Sigmoid colon (tissue), 7 donors: ENCODE data around the gene SLC9A8. TPM values are rescaled to one million over a fixed set of nuclear protein-coding genes. Genes with fewer than 3 reads are reported as not detected.
A peak's percentile ranks its signal among the peaks of the same experiment; 100 is the strongest.

Experiments used
- DNase-seq: peaks from one replicate; pipeline ENCODE4 v3.0.0-alpha.2; 2019
- H3K27ac ChIP-seq, 4 donors: fragments of 200-600 bp; sonication (generic); one replicate each; pipeline ENCODE4 v1.5.1; 2016 to 2019; ENCODE audit warnings: mild to moderate bottlenecking in 1 of 4
- H3K27me3 ChIP-seq, 3 donors: fragments of 200-600 bp; sonication (generic); one replicate each; pipeline ENCODE4 v1.5.1; 2019; ENCODE audit warnings: mild to moderate bottlenecking in 1 of 3
- H3K36me3 ChIP-seq, 4 donors: fragments of 200-600 bp; sonication (generic); one replicate each; pipeline ENCODE4 v1.5.1; 2016 to 2019
- H3K4me1 ChIP-seq, 4 donors: fragments of 200-600 bp; sonication (generic); one replicate each; pipeline ENCODE4 v1.5.1; 2017 to 2019
- H3K4me3 ChIP-seq, 4 donors: fragments of 200-600 bp; sonication (generic); one replicate each; pipeline ENCODE4 v1.5.1; 2017 to 2019; ENCODE audit warnings: mild to moderate bottlenecking in 2 of 4, moderate library complexity in 1 of 4
- H3K9me3 ChIP-seq, 4 donors: fragments of 200-600 bp in 3 of 4; sonication (generic) in 3 of 4; one replicate each; pipeline versions ENCODE4 v1.5.1 to v1.6.1; 2013 to 2019
- EP300 ChIP-seq, 4 donors: sonication (generic); formaldehyde crosslinking; IDR thresholded peaks; one replicate each; pipeline ENCODE4 v1.6.1; 2017; ENCODE audit warnings: antibody characterized with exemption in 4 of 4
- POLR2A ChIP-seq, 2 donors: fragments of 450-650 bp; IDR thresholded peaks; one replicate each; pipeline ENCODE4 v1.6.1; 2016; ENCODE audit warnings: antibody characterized with exemption in 2 of 2, mild to moderate bottlenecking in 2 of 2, moderate library complexity in 2 of 2
- POLR2AphosphoS5 ChIP-seq, 4 donors: sonication (generic); formaldehyde crosslinking; IDR thresholded peaks; one replicate each; pipeline ENCODE4 v1.6.1; 2017; ENCODE audit warnings: antibody characterized with exemption in 4 of 4
- WGBS, 2 donors: extraction: QIAGEN DNeasy Blood & Tissue Kit; methylation state at CpG; one replicate each; pipeline ENCODE4 v1.1.7; 2013; 5-methylcytosine and 5-hydroxymethylcytosine counted together
- intact Hi-C: fragments of 100-400 bp; cut with DNase I; formaldehyde crosslinking; loops from one replicate; pipeline ENCODE4 v1.15.1; 2023
- polyA plus RNA-seq, 3 donors: library from polyadenylated mRNA; stranded (reverse); fragments of 200-250 nt; gene quantifications; one replicate each; pipeline ENCODE4 v1.2.3, GENCODE V29; 2013
- total RNA-seq, 4 donors: library from RNA; depleted of rRNA; stranded (reverse); fragments of >200 nt; gene quantifications; one replicate each; pipeline ENCODE4 v1.1.0, GENCODE V29; 2016
- TF ChIP-seq, protein P1 (sequence below), 4 experiments: fragments of 450-650 bp in 3 of 4; fragments of 200-600 bp in 1 of 4; IDR thresholded peaks; one replicate each; pipeline ENCODE4 v1.5.1; 2016 to 2019; ENCODE audit warnings: antibody characterized with exemption in 4 of 4, mild to moderate bottlenecking in 3 of 4, moderate library complexity in 2 of 4
- donor health status: healthy with polysubstance abuse.
- donor health status: Bipolar disorder and iron deficiency.
- donor health status: healthy.

Gene SLC9A8
- total and polyA plus RNA-seq, 7 donors: 1.8 to 14.7 (median 5.7) TPM

DNA sequence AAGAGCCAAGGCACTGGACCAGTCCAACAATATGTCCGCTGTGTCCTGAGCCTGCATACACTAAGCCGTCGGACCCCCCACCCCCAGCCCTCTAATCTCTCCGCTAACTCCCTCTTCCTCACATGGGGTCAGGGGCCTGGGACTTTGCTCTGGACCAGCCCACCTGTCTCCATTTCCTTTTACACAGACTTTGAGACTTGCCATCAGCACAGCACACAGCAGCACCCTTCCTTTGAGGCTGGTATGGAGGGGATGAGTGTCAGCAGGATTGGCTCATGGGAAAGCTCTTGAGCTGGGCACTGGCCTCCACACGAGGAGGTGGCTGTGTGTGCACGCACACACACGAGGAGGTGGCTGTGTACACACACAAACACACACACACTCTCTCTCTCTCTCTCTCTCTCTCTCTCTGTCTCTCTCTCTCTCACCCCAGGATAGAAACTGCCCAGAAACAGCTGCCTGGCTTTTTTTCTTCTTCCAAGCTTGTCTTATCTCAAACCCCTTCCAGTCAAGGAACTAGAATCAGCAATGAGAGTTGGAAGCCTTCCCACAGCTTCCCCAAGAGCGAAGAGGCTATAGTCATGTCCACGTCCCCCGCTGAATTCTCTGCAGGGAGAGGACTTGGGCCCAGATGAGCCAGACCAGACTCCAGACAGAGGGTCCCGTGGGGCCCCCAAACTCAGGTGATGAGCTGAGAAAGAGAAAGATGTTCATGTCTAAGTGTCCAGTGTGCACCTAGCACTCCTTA, 18.6 kb downstream of the SLC9A8 start:
- peaks cover 0 to 28% (median 2%) of the 10 kb centered on the region in 4 donors for H3K36me3 ChIP-seq
- WGBS, 2 donors: 89 to 94% methylated on average over 11 of the region's 11 CpGs
- no peaks in the 10 kb centered on the region for H3K4me1 ChIP-seq
- H3K27ac ChIP-seq: peak overlapping the region in 1 of 4 donors; percentile 57
- H3K27me3 ChIP-seq: no peaks in the 10 kb centered on the region
- H3K4me3 ChIP-seq: no peak overlapping the region
- no peaks in the 10 kb centered on the region for H3K9me3 ChIP-seq
- TF ChIP-seq POLR2AphosphoS5 (IDR thresholded peaks at IDR 0.05) (no peak), POLR2A (IDR thresholded peaks at IDR 0.05) (no peak), EP300 (IDR thresholded peaks at IDR 0.05) (no peak)
- TF ChIP-seq, protein P1, sequence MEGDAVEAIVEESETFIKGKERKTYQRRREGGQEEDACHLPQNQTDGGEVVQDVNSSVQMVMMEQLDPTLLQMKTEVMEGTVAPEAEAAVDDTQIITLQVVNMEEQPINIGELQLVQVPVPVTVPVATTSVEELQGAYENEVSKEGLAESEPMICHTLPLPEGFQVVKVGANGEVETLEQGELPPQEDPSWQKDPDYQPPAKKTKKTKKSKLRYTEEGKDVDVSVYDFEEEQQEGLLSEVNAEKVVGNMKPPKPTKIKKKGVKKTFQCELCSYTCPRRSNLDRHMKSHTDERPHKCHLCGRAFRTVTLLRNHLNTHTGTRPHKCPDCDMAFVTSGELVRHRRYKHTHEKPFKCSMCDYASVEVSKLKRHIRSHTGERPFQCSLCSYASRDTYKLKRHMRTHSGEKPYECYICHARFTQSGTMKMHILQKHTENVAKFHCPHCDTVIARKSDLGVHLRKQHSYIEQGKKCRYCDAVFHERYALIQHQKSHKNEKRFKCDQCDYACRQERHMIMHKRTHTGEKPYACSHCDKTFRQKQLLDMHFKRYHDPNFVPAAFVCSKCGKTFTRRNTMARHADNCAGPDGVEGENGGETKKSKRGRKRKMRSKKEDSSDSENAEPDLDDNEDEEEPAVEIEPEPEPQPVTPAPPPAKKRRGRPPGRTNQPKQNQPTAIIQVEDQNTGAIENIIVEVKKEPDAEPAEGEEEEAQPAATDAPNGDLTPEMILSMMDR (IDR thresholded peaks at IDR 0.05): no peak
- no peak for DNase-seq
- intact Hi-C loops: no loop called here

DNA sequence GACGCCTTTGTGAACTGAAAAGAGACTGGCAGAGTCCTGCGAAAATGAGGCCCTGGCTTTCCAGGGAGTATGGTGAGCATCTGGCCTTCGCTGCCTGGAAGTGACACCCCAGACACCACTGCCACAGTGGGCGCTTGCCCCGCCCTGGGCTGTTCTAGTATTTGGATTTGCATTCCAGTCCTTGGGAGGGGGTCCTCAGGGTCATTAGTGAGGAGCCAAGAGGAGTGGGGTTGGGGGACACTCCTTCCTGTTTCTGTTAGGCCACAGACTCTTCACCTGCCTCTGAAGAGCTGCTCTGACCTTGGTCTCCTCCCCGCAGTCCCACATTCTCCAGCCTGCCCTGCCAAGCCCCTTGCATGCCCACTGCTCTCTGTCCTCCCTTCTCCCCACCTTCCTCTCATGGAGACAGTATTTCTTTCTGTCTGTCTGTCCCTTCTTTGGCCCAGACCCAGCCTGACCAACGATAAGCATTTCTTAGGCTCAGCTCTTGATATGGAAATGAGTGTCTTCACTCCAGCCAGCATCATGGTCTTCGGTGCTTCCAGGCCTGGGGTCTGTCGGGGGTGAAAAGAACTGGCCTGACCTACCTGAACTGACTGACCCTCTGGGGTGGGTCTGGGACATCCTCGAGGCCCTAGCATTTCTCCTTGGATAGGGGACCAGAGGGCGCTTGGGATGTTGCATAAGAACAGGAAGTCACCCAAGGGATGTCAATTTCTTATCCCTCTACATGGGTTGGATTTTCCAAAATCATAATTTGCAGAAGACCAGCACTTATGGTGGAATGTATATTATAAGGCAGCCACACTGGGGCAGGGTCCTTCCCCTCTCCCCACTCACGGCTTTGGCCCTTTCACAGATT, 19.4 kb downstream of the SLC9A8 start:
- H3K36me3 ChIP-seq: peaks cover 0 to 25% (median 2%) of the 10 kb centered on the region in 4 donors
- peak overlapping the region in 1 of 4 donors; percentile 57 for H3K27ac ChIP-seq
- WGBS, 2 donors: 89 to 91% methylated on average over 12 of the region's 12 CpGs

DNA sequence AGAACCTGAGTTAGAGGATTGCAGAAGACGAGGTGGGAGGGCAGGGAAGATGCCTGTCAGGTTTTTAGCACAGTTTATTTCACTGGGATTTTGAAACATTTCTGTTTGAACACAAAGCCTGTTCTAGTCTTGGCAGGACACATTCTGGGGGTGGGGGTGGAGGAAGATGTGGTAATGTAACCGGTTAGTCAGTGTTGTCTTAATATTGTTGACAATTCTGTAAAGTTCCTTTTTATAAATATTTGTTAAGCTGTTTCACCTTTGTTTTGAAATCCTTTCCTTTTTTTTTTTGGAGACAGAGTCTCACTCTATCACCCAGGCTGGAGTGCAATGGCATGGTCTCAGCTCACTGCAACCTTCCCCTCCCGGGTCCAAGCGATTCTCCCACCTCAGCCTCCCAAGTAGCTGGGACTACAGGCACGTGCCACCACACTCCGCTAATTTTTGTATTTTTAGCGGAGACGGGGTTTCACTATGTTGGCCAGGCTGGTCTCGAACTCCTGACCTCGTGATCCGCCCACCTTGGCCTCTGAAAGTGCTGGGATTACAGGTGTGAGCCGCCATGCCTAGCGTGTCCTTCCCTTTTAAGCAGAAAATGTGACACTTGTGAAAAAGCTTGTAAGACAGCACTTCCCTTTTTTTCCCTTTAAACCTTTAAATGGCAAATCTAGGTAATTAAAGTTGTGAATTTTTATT, 20.2 kb downstream of the SLC9A8 start:
- H3K4me3 ChIP-seq: no peak overlapping the region
- H3K9me3 ChIP-seq: no peaks in the 10 kb centered on the region
- peak overlapping the region in 1 of 4 donors; percentile 57 for H3K27ac ChIP-seq
- H3K4me1 ChIP-seq: no peaks in the 10 kb centered on the region
- DNase-seq: no peak
- no peaks in the 10 kb centered on the region for H3K27me3 ChIP-seq
- WGBS, 2 donors: 80 to 84% methylated on average over 13 of the region's 13 CpGs
- peaks cover 0 to 17% (median 2%) of the 10 kb centered on the region in 4 donors for H3K36me3 ChIP-seq
- intact Hi-C loops: no loop called here
- TF ChIP-seq, protein P1 (IDR thresholded peaks at IDR 0.05): no peak
- TF ChIP-seq POLR2AphosphoS5 (IDR thresholded peaks at IDR 0.05) (no peak), EP300 (IDR thresholded peaks at IDR 0.05) (no peak), POLR2A (IDR thresholded peaks at IDR 0.05) (no peak)

More for the DNA sequence above, 19.4 kb downstream of the SLC9A8 start:
- Histone ChIP-seq H3K4me1 (no peaks in the 10 kb centered on the region), H3K9me3 (no peaks in the 10 kb centered on the region), H3K27me3 (no peaks in the 10 kb centered on the region), H3K4me3 (no peak overlapping the region)
- no peak for DNase-seq
- TF ChIP-seq, protein P1 (IDR thresholded peaks at IDR 0.05): no peak
- TF ChIP-seq POLR2AphosphoS5 (IDR thresholded peaks at IDR 0.05) (no peak), POLR2A (IDR thresholded peaks at IDR 0.05) (no peak), EP300 (IDR thresholded peaks at IDR 0.05) (no peak)
- intact Hi-C loops: no loop called here

DNA sequence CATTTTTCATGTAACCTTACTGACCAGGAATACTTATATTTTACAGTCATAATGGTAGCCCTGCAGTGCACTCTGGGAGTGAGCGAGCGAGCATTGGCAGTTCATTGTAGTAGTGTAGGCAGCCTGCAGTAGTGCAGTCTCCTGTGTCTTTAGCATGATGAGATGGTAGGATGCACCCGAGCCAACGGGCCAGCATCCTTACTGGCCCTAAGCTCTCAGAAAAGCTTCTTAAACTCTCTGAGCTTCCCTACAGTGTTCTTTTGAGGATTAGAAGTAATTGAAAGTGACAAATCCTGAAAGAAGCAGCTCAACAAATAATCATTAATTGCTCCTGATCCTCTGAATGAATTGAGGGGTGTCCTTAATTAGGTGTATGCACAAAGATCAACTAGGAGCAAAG, 20.9 kb downstream of the SLC9A8 start:
- WGBS, 2 donors: 93 to 97% methylated on average over 4 of the region's 4 CpGs
- no peak overlapping the region for H3K27ac ChIP-seq
- H3K36me3 ChIP-seq: peaks cover 0 to 14% (median 2%) of the 10 kb centered on the region in 4 donors

More for the DNA sequence above, 20.9 kb downstream of the SLC9A8 start:
- H3K27me3 ChIP-seq: no peaks in the 10 kb centered on the region
- H3K4me1 ChIP-seq: peaks cover 0 to 4% (median 0%) of the 10 kb centered on the region in 4 donors
- intact Hi-C loops: no loop called here
- H3K9me3 ChIP-seq: no peaks in the 10 kb centered on the region
- H3K4me3 ChIP-seq: no peak overlapping the region
- no peak for DNase-seq
- no peak for TF ChIP-seq POLR2AphosphoS5 (IDR thresholded peaks at IDR 0.05)
- TF ChIP-seq POLR2A (IDR thresholded peaks at IDR 0.05): no peak
- TF ChIP-seq, protein P1 (IDR thresholded peaks at IDR 0.05): no peak
- TF ChIP-seq EP300 (IDR thresholded peaks at IDR 0.05): no peak
